Heart right ventricle (tissue), 16 donors: Measurements from ENCODE around the gene GATAD2A. TPM values are rescaled to one million over a fixed set of nuclear protein-coding genes. Genes with fewer than 3 reads are reported as not detected.

Experiments
- ATAC-seq, 8 donors: fragments of 200-7000 bp; cut with Tn5 transposase; one replicate each; pipeline ENCODE4 v1.9.1; 2020; ENCODE audit warnings: mild to moderate bottlenecking in 8 of 8, moderate library complexity in 8 of 8, moderate number of reproducible peaks in 1 of 8
- DNase-seq, 2 donors: peaks; one replicate each; pipeline ENCODE4 v3.0.0-alpha.2; 2020
- H3K27ac ChIP-seq, 10 donors: fragments of 200-600 bp; sonication (generic) in 2 of 10; one replicate each; pipeline versions ENCODE4 v1.5.0 to v1.8.0; 2020 to 2022; ENCODE audit warnings: mild to moderate bottlenecking in 3 of 10
- H3K27me3 ChIP-seq, 7 donors: fragments of 200-600 bp; one replicate each; pipeline ENCODE4 v1.8.0; 2021 to 2022; ENCODE audit warnings: mild to moderate bottlenecking in 2 of 7
- H3K36me3 ChIP-seq, 9 donors: fragments of 200-600 bp; sonication (generic) in 1 of 9; one replicate each; pipeline versions ENCODE4 v1.5.0 to v1.8.0; 2020 to 2022; ENCODE audit warnings: mild to moderate bottlenecking in 2 of 9
- H3K4me1 ChIP-seq, 9 donors: fragments of 200-600 bp; sonication (generic) in 1 of 9; one replicate each; pipeline versions ENCODE4 v1.5.0 to v1.8.0; 2020 to 2022; ENCODE audit warnings: mild to moderate bottlenecking in 4 of 9
- H3K4me3 ChIP-seq, 10 donors: fragments of 200-600 bp; sonication (generic) in 2 of 10; one replicate each; pipeline versions ENCODE4 v1.5.0 to v1.8.0; 2020 to 2022; ENCODE audit warnings: mild to moderate bottlenecking in 7 of 10, moderate library complexity in 2 of 10
- H3K9me3 ChIP-seq, 11 donors: fragments of 200-600 bp in 10 of 11; sonication (generic) in 2 of 11; one replicate each; pipeline versions ENCODE4 v1.5.0 to v1.8.0; 2013 to 2022; ENCODE audit warnings: mild to moderate bottlenecking in 2 of 11, control low read depth in 1 of 11, moderate library complexity in 1 of 11
- CTCF ChIP-seq, 9 donors: fragments of 200-600 bp; sonication (generic) in 2 of 9; IDR thresholded peaks; one replicate each; pipeline versions ENCODE4 v1.5.0 to v1.8.0; 2021 to 2022; ENCODE audit warnings: antibody characterized with exemption in 9 of 9, mild to moderate bottlenecking in 5 of 9, moderate library complexity in 1 of 9
- WGBS, 2 donors: extraction: QIAGEN DNeasy Blood & Tissue Kit; methylation state at CpG; one replicate each; pipeline ENCODE4 v1.1.7; 2013; ENCODE audit warnings: inconsistent platforms in 1 of 2; 5-methylcytosine and 5-hydroxymethylcytosine counted together
- intact Hi-C, 10 donors: fragments of 100-400 bp; cut with DNase I; formaldehyde crosslinking; loops; one replicate each; pipeline versions ENCODE4 v1.11.1 to v1.14.2; 2022
- polyA plus RNA-seq, 2 donors: library from polyadenylated mRNA; stranded (reverse); fragments of 200-250 nt; gene quantifications; one replicate each; pipeline ENCODE4 v1.2.3, GENCODE V29; 2013
- total RNA-seq, 10 donors: library from RNA; stranded (reverse); fragmentation: NEBNext Ultra II Directional in 3 of 10; extraction: Animal tissue kit (Norgen Biotek cat#: 25700) in 3 of 10; gene quantifications; one replicate each; pipeline versions ENCODE4 v1.2.1 to v1.2.4, GENCODE V29; 2021 to 2023
- donor health status: Arrhythmogenic right ventricular cardiomyopathy.
- donor health status: ischemic (EF 13 %, LVEDD 7.1; RV severe dilation, severe dysfunction).
- donor health status: healthy with polysubstance abuse.
- donor health status: DM: no; HTN: yes; CAD: no.
- donor health status: DM: no; HTN: no; CAD: no.
- donor health status: ischemic (EF 25% LVEDD 6.9; RV normal size, moderate dysfunction).
- donor health status: ischemic (EF 25% LVEDD 5.7; RV mildly dilated, moderate dysfunction).
- donor health status: healthy.
- donor health status: DM: yes; HTN: yes; CAD: no.
- donor health status: Ischemic cardiomyopathy.
- donor health status: ischemic (EF 35%, LVEDD 5.7; RV mildly dilated, moderate dysfunction).
- donor health status: nonischemic (EF 11% LVEDD 7.7; RV severe dilation, severe dysfunction).
- donor health status: DM: yes; HTN: yes; CAD: no.
- donor health status: PGD.
- donor health status: ischemic (EF 29% LVEDD 5.4; RV normal size, mild dysfunction).
- donor health status: nonischemic (EF 23%, LVEDD 6.1; RV moderate dilation, normal function).

GATAD2A gene
- total and polyA plus RNA-seq, 12 donors = 7.5 to 48.5 (median 25.8) TPM

GRCh38 chr19:19381007-19381926 is 24.2 kb upstream of the GATAD2A start:
- intact Hi-C loops = no loop called here
- WGBS, 2 donors = 84 to 86% methylated on average over 11 of the region's 11 CpGs
- Histone ChIP-seq H3K9me3 (no peaks in the 10 kb centered on the region), H3K4me3 (no peak overlapping the region), H3K4me1 (peaks cover 6 to 45% (median 24%) of the 10 kb centered on the region in 9 donors), H3K27me3 (no peaks in the 10 kb centered on the region), H3K27ac (no peak overlapping the region), H3K36me3 (no peaks in the 10 kb centered on the region)
- DNase-seq (no peak), ATAC-seq (no peak)
- TF ChIP-seq CTCF (IDR thresholded peaks at IDR 0.05) = no peak

- WGBS, 2 donors = 97 to 98% methylated on average over 8 of the region's 8 CpGs
- H3K4me1 ChIP-seq = peaks cover 6 to 52% (median 31%) of the 10 kb centered on the region in 9 donors
Measured at GRCh38 chr19:19382118-19382517, 23.4 kb upstream of the GATAD2A start.

GRCh38 chr19:19384486-19384885 is 21.0 kb upstream of the GATAD2A start:
- H3K36me3 ChIP-seq = no peaks in the 10 kb centered on the region
- WGBS, 2 donors = 62 to 69% methylated on average over 13 of the region's 13 CpGs
- intact Hi-C loops = loop anchor here in 1 of 10 donors (2.0 kb wide), 1 partner anchor 20 kb away; the partner anchor contains the start of gene GATAD2A
- no peak for TF ChIP-seq CTCF (IDR thresholded peaks at IDR 0.05)
- peaks cover 9 to 54% (median 41%) of the 10 kb centered on the region in 9 donors for H3K4me1 ChIP-seq
- no peaks in the 10 kb centered on the region for H3K9me3 ChIP-seq
- peak overlapping the region; percentile 36 to 98 (median 78) for H3K4me3 ChIP-seq
- H3K27me3 ChIP-seq = no peaks in the 10 kb centered on the region
- DNase-seq = no peak
- H3K27ac ChIP-seq = peak overlapping the region in 7 of 10 donors; percentile 72 to 96 (median 82)
- no peak for ATAC-seq

More at GRCh38 chr19:19382118-19382517, 23.4 kb upstream of the GATAD2A start:
- no peaks in the 10 kb centered on the region for H3K27me3 ChIP-seq
- intact Hi-C loops = no loop called here
- ATAC-seq (no peak), DNase-seq (no peak)
- TF ChIP-seq CTCF (IDR thresholded peaks at IDR 0.05) = no peak
- H3K4me3 ChIP-seq = no peak overlapping the region
- no peaks in the 10 kb centered on the region for H3K36me3 ChIP-seq
- no peak overlapping the region for H3K27ac ChIP-seq
- no peaks in the 10 kb centered on the region for H3K9me3 ChIP-seq

- Histone ChIP-seq H3K27me3 (no peaks in the 10 kb centered on the region), H3K9me3 (no peaks in the 10 kb centered on the region), H3K36me3 (no peaks in the 10 kb centered on the region), H3K4me3 (peak overlapping the region; percentile 36 to 98 (median 88)), H3K4me1 (peaks cover 9 to 60% (median 48%) of the 10 kb centered on the region in 9 donors), H3K27ac (peak overlapping the region; percentile 25 to 96 (median 90))
- peak in 7 of 9 donors; percentile 10 to 53 (median 31) for TF ChIP-seq CTCF (IDR thresholded peaks at IDR 0.05)
- intact Hi-C loops = loop anchor here in 2 of 10 donors (1.0 to 5.0 kb wide), 4 partner anchors 19 to 102 kb away; partner anchors contain the start of gene GATAD2A (in 2 of the 2)
- DNase-seq (peak; percentile 99 to 100), ATAC-seq (peak; percentile 98 to 99 (median 99))
- WGBS, 2 donors = 0% methylated on average over 66 to 75 of the region's 75 CpGs
Measured at GRCh38 chr19:19385131-19385895, 20.2 kb upstream of the GATAD2A start.
